Central memory CD8-positive, alpha-beta T cell (primary cell): ENCODE measurements around the gene CACNG3.

Experiments used
- ATAC-seq: fragments of 150-1000 bp; cut with Tn5 transposase; replicated peaks from 2 replicates; pipeline ENCODE4 v1.10.0; 2022; ENCODE audit warnings: mild to moderate bottlenecking, moderate FRiP score, moderate number of reproducible peaks; ENCODE audit not compliant: poor library complexity, severe bottlenecking; ENCODE audit errors: extremely low read depth
- DNase-seq, 2 donors: peaks; one replicate each; pipeline ENCODE4 v3.0.0; 2021; ENCODE audit warnings: low spot score in 2 of 2
- H3K27ac Mint-ChIP-seq: one replicate; pipeline ENCODE4 v1.8.0; 2022; ENCODE audit warnings: low read depth, mild to moderate bottlenecking, moderate library complexity, mixed read lengths
- H3K27me3 Mint-ChIP-seq: one replicate; pipeline ENCODE4 v1.8.0; 2022; ENCODE audit warnings: mixed read lengths
- H3K36me3 Mint-ChIP-seq: one replicate; pipeline ENCODE4 v1.8.0; 2022; ENCODE audit warnings: mild to moderate bottlenecking, moderate library complexity, mixed read lengths; ENCODE audit not compliant: insufficient read depth
- H3K4me1 Mint-ChIP-seq: one replicate; pipeline ENCODE4 v1.8.0; 2022; ENCODE audit warnings: mixed read lengths
- H3K4me3 Mint-ChIP-seq: one replicate; pipeline ENCODE4 v1.8.0; 2022; ENCODE audit warnings: mild to moderate bottlenecking, moderate library complexity, mixed read lengths
- H3K9me3 Mint-ChIP-seq: one replicate; pipeline ENCODE4 v1.8.0; 2022; ENCODE audit warnings: mixed read lengths

Gene CACNG3

GRCh38 chr16:24347556-24347955 lies 91.4 kb downstream of the CACNG3 start:
- Mint-ChIP-seq H3K4me1 (no peaks in the 10 kb centered on the region), H3K27me3 (peaks cover 33% of the 10 kb centered on the region), H3K9me3 (no peaks in the 10 kb centered on the region), H3K36me3 (peaks cover 2% of the 10 kb centered on the region), H3K27ac (no peak overlapping the region), H3K4me3 (no peak overlapping the region)
- DNase-seq (no peak), ATAC-seq (no peak)

DNA sequence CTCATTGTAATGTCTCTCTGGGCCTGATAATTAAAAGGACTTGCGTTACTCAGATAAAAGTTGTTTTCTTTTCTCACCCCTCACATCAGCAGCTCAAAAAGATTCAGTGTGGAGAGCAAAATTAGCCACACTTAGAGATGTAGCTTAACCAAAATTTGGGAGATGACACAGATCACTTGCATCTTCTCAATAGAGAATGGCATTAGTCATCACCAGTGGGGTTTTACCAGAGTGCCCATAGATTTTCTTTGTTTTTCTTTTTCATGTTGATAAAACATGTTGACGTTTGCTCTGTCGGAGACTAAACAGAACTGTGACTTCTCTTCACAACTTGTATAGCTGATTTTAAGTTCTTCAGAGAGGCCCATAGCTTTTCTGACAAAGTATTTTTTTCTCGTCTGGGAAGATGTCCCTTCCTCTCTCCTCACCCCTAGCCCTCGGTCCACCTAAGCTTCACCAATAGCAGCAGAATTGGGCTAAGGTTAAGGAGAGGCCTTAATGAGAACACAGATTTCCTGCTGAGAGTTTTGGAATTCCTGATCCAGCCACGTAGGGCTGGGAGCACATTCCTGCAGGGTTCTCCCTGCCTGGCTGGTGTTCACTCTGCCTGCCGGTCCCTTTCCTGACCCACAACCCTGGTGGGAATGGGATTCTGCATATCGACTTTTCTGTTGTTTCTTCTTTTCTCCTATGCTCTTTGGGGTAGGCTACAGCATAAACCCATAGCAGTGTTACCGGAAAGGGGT lies 92.6 kb downstream of the CACNG3 start:
- Mint-ChIP-seq H3K36me3 (peaks cover 2% of the 10 kb centered on the region), H3K27ac (no peak overlapping the region), H3K4me3 (no peak overlapping the region), H3K4me1 (no peaks in the 10 kb centered on the region), H3K9me3 (no peaks in the 10 kb centered on the region), H3K27me3 (peaks cover 25% of the 10 kb centered on the region)
- ATAC-seq, result no peak
- no peak for DNase-seq

DNA sequence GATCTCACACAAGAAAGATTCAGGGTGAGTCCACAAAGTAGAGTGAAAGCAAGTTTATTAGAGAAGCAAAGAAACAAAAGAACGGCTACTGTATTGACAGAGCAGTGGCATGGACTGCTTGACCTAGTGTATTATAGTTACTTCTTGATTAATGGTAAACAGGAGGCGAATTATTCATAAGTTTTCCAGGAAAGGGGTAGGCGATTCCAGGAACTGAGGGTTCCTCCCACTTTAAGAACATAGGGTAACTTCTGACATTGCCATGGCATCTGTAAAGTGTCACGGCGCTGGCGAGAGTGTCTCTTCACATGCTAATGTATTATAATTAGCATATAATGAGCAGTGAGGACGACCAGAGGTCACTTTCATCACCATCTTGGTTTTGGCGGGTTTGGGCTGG lies 93.2 kb downstream of the CACNG3 start:
- no peak overlapping the region for H3K27ac Mint-ChIP-seq
- no peaks in the 10 kb centered on the region for H3K9me3 Mint-ChIP-seq
- H3K4me3 Mint-ChIP-seq, result no peak overlapping the region
- peaks cover 2% of the 10 kb centered on the region for H3K36me3 Mint-ChIP-seq
- ATAC-seq (no peak), DNase-seq (no peak)
- no peaks in the 10 kb centered on the region for H3K4me1 Mint-ChIP-seq
- H3K27me3 Mint-ChIP-seq, result peaks cover 29% of the 10 kb centered on the region

- H3K27me3 Mint-ChIP-seq, result peaks cover 40% of the 10 kb centered on the region
- no peaks in the 10 kb centered on the region for H3K4me1 Mint-ChIP-seq
- DNase-seq (no peak), ATAC-seq (no peak)
- no peak overlapping the region for H3K27ac Mint-ChIP-seq
- H3K4me3 Mint-ChIP-seq, result no peak overlapping the region
- no peaks in the 10 kb centered on the region for H3K9me3 Mint-ChIP-seq
- H3K36me3 Mint-ChIP-seq, result peaks cover 2% of the 10 kb centered on the region
Observed at GRCh38 chr16:24352746-24353145, 96.6 kb downstream of the CACNG3 start.

- peaks cover 2% of the 10 kb centered on the region for H3K36me3 Mint-ChIP-seq
- no peak overlapping the region for H3K4me3 Mint-ChIP-seq
Observed at GRCh38 chr16:24353622-24354021, 97.5 kb downstream of the CACNG3 start.

GRCh38 chr16:24357511-24357910 lies 101.4 kb downstream of the CACNG3 start:
- H3K9me3 Mint-ChIP-seq, result no peaks in the 10 kb centered on the region
- H3K4me1 Mint-ChIP-seq, result no peaks in the 10 kb centered on the region
- no peak for ATAC-seq
- H3K4me3 Mint-ChIP-seq, result no peak overlapping the region
- H3K27me3 Mint-ChIP-seq, result peaks cover 43% of the 10 kb centered on the region
- no peaks in the 10 kb centered on the region for H3K36me3 Mint-ChIP-seq
- no peak for DNase-seq
- no peak overlapping the region for H3K27ac Mint-ChIP-seq

More at GRCh38 chr16:24353622-24354021, 97.5 kb downstream of the CACNG3 start:
- no peak for DNase-seq
- no peaks in the 10 kb centered on the region for H3K9me3 Mint-ChIP-seq
- H3K27me3 Mint-ChIP-seq, result peaks cover 40% of the 10 kb centered on the region
- no peaks in the 10 kb centered on the region for H3K4me1 Mint-ChIP-seq
- no peak for ATAC-seq
- no peak overlapping the region for H3K27ac Mint-ChIP-seq

DNA sequence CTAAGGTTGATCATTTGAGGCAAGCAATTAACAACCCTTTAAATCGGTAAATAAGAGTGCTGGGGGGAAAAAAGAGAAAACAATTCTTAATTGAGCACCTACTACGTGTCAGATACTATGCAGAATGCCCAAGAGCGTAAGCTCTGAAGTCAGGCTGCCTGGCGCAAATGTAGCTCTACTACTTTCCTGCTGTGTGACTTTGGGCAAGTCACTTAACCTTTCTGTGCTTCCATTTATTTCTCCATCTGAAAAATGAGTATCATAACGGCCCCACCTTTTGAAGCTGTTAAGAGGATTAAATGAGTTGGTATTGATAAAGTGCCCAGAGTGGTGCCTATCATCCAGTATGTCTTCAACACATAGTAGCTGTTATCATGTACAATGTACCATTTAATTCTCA lies 102.0 kb downstream of the CACNG3 start:
- Mint-ChIP-seq H3K27ac (no peak overlapping the region), H3K4me1 (no peaks in the 10 kb centered on the region), H3K9me3 (no peaks in the 10 kb centered on the region), H3K27me3 (peaks cover 48% of the 10 kb centered on the region), H3K36me3 (no peaks in the 10 kb centered on the region), H3K4me3 (no peak overlapping the region)
- DNase-seq (no peak), ATAC-seq (no peak)

GRCh38 chr16:24359490-24359889 lies 103.4 kb downstream of the CACNG3 start:
- Mint-ChIP-seq H3K9me3 (no peaks in the 10 kb centered on the region), H3K4me3 (no peak overlapping the region), H3K27ac (no peak overlapping the region), H3K4me1 (no peaks in the 10 kb centered on the region), H3K36me3 (no peaks in the 10 kb centered on the region), H3K27me3 (peaks cover 42% of the 10 kb centered on the region)
- ATAC-seq (no peak), DNase-seq (no peak)

- no peaks in the 10 kb centered on the region for H3K36me3 Mint-ChIP-seq
- H3K4me3 Mint-ChIP-seq, result no peak overlapping the region
- no peaks in the 10 kb centered on the region for H3K4me1 Mint-ChIP-seq
- DNase-seq (no peak), ATAC-seq (no peak)
- peaks cover 27% of the 10 kb centered on the region for H3K27me3 Mint-ChIP-seq
- no peak overlapping the region for H3K27ac Mint-ChIP-seq
- no peaks in the 10 kb centered on the region for H3K9me3 Mint-ChIP-seq
Observed at GRCh38 chr16:24360936-24361335, 104.8 kb downstream of the CACNG3 start.

DNA sequence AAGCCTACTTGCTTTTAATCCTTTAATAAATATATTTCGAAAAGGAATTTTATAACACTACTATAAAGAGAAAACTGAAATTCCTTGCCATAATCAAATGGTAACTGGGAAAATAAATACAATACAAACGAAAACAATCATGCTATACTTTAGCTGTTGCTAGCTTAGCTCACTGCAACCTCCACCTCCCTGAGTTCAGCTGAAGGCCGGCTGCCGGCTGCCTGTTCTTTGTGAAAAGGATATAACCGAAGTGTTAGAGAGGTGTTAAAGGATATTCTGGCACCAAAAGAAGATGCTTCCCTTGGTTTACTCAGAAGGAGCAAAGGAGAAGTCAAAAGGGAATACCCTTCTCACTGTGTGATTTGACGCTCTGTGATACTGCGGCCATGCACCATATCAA lies 108.5 kb downstream of the CACNG3 start:
- Mint-ChIP-seq H3K27me3 (peaks cover 33% of the 10 kb centered on the region), H3K9me3 (peaks cover 3% of the 10 kb centered on the region), H3K4me3 (no peak overlapping the region), H3K4me1 (no peaks in the 10 kb centered on the region), H3K36me3 (no peaks in the 10 kb centered on the region), H3K27ac (no peak overlapping the region)
- DNase-seq (no peak), ATAC-seq (no peak)

DNA sequence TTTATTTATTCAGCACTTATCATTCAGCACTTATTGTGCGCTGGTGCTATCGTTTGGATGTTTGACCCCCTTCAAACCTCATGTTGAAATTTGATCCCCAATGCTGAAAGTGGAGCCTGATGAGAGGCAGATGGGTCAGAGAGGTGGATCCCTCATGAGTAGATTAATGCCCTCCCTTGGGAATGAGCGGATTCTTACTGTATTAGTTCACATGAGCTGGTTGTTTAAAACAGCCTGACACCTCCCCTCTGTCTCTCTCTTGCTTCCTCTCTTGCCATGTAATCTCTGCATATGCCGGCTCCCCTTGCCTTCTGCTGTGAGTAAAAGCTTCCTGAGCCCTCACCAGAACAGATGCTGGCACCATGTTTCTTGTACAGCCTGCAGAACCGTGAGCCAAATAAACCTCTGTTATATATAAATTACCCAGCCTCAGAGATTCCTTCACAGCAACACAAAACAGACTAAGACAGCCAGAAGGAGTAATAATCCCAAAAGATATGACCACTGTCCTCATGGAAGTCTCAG lies 111.1 kb downstream of the CACNG3 start:
- Mint-ChIP-seq H3K4me1 (no peaks in the 10 kb centered on the region), H3K9me3 (peaks cover 7% of the 10 kb centered on the region), H3K27ac (no peak overlapping the region), H3K27me3 (peaks cover 21% of the 10 kb centered on the region), H3K36me3 (no peaks in the 10 kb centered on the region), H3K4me3 (no peak overlapping the region)
- DNase-seq, result no peak
- ATAC-seq, result no peak

DNA sequence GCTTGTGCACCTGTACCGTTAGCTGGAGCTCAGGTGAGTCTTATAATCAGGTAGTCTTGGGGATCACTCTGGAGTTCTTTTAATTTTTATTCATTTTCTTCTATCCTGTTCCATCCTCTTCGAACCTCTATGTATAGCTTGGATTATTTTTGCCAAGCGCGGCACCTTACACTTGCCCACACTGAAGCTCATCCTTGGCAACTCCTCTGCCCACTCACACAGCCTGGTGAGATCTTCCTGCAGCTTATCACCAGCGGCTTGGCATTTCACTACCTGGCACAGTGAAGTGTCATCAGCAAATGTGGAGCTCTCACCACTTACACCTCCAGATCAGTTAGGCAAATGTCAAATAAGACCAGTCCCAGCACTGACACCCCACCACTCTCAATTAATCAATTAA lies 116.7 kb downstream of the CACNG3 start:
- Mint-ChIP-seq H3K36me3 (no peaks in the 10 kb centered on the region), H3K4me1 (no peaks in the 10 kb centered on the region), H3K27me3 (peaks cover 17% of the 10 kb centered on the region), H3K27ac (no peak overlapping the region), H3K4me3 (no peak overlapping the region), H3K9me3 (peaks cover 7% of the 10 kb centered on the region)
- DNase-seq (no peak), ATAC-seq (no peak)

DNA sequence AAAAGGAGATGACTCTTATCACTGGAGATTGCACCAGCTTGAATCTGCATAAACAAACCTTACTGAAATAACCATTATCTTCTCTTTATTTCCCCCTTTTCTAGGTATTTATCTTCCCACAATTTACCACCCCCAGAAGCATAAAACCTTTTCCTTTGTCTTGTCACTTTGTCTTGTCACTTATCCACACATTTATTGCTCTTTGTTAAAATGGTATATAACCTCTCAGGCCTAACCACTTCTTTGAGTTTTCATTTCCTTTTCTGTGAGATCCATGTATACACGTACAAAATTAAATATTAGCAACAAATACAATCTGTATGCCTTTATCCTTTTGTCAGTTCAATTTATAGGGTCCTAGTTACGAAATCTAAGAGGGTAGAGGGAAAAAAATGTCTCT lies 122.9 kb downstream of the CACNG3 start:
- H3K9me3 Mint-ChIP-seq, result peaks cover 13% of the 10 kb centered on the region
- no peak overlapping the region for H3K4me3 Mint-ChIP-seq
- ATAC-seq (no peak), DNase-seq (no peak)
- H3K4me1 Mint-ChIP-seq, result no peaks in the 10 kb centered on the region
- H3K27me3 Mint-ChIP-seq, result peaks cover 9% of the 10 kb centered on the region
- H3K27ac Mint-ChIP-seq, result no peak overlapping the region
- no peaks in the 10 kb centered on the region for H3K36me3 Mint-ChIP-seq
